Sciatic nerve (tissue), 2 donors: ENCODE measurements around the gene PHLDB2. TPM values are rescaled to one million over a fixed set of nuclear protein-coding genes. Genes with fewer than 3 reads are reported as not detected.

Experiments used
- ATAC-seq: fragments of 200-7000 bp; cut with Tn5 transposase; one replicate; pipeline ENCODE4 v1.9.1; 2020; ENCODE audit warnings: mild to moderate bottlenecking, moderate library complexity
- DNase-seq: peaks from one replicate; pipeline ENCODE4 v3.0.0-alpha.2; 2020; ENCODE audit warnings: low spot score
- intact Hi-C: fragments of 100-400 bp; cut with DNase I; formaldehyde crosslinking; loops from one replicate; pipeline ENCODE4 v1.14.2; 2022
- total RNA-seq: library from RNA; stranded (reverse); fragmentation: NEBNext Ultra II Directional; extraction: Animal tissue kit (Norgen Biotek cat#: 25700); gene quantifications from one replicate; pipeline ENCODE4 v1.2.1, GENCODE V29; 2021
- donor health status: DM: no; HTN: no; CAD: no.
- donor health status: DM: no; HTN: no; CAD: no.

The PHLDB2 gene
- total RNA-seq, 1 donor from 2014 or later, result 150 TPM

DNA sequence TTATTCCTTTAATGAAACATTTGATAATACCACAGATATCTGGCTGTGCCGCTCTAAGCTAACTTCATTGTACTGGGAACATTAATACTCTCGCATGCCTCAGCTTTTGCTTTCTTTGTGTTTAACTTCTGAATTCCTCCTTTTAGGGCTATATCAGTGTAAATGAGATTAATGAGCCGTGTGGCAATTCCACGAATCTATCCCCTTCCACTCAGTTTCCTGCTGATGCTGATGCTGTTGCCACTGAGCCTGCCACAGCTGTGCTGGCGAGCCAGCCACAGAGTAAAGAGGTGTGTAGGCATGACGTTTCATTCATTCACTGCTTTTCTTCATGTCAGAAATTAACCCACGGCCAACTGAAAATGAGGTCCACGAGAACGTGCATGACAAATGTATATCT lies 89.7 kb downstream of the PHLDB2 start:
- no peak for DNase-seq
- no peak for ATAC-seq
- intact Hi-C loops, result no loop called here

DNA sequence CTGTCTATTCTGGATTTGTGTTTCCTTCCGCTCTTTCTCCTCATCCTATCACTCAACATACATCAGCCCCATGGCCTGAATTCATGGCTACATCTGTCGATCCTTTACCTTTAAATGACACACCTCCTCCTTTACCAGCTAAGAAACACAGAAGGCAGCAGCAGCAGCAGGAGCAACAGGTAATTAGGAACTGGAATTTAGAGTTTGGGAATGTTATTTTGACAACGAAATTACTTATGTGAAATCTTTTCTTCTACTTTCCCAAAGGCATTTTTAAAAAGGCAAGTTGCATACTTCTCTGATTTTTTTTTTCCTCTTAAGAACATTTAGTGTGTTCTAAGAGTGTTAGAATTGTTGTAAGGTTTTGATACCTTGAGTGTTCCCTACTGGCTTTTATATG lies 90.6 kb downstream of the PHLDB2 start:
- ATAC-seq (no peak), DNase-seq (no peak)
- intact Hi-C loops, result no loop called here

DNA sequence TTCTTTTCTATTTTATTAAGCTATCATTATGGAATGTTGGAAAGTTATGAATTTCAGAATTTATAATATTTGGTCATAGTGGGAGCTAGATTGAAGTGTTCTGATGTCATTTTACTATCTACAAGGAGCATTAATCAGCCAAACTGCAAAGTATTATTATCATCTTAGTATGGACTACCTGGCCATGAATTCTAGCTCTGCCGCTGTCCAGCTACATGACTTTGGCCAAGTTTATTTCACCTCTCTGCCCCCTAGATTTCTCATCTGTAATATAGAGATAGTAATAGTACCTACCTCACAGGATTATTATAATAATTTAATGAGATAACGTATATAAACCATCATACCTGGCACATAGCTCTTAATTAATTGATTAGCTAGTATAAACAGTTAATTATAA lies 92.0 kb downstream of the PHLDB2 start:
- DNase-seq, result no peak
- ATAC-seq, result no peak
- intact Hi-C loops, result no loop called here

DNA sequence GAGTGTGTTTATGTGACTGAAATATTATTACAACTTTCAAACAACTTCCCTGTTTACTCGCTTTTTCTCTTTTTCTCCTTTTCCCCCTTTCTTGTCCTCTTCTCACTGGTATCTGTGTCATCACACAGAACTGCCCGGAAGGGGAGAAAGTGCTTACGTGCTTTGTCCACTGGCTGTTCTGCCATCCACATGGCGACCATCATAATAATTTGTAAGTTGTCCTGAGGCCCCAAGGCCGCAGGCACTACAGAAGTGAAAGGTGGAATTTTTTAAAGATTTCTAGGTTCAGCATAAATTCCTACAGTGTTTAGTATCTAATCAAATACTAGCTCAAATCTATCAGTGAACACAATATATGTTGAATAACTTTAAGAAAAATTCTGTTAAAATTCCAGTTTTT lies 93.0 kb downstream of the PHLDB2 start:
- intact Hi-C loops, result no loop called here
- ATAC-seq (no peak), DNase-seq (no peak)

DNA sequence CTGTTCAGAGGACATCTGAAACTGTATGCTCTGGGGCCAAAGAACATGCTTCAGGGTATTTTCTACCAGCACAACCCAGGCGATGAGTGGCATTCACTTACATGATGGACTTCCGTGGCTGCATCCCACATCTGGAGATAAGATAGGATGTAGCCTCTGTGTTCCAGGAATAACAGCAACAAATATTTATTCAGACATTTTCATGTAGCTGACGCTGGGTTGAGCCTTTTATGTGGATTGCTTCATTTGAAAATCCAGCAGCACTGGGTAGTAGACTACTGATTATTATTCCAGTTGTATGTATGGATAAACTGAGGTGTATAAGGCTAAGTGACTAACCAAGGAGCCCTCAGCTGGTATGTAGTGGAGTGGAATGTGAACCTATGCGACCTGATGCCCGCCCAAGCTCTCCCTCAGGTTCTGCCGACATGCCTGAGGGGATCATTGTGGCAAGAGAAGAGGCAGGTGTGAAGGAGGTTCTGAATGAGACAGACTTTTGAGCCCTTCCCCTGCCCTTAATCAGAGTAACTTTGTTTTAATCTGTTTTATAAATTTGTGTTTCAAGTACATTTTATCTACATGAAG lies 93.9 kb downstream of the PHLDB2 start:
- intact Hi-C loops, result no loop called here
- ATAC-seq, result no peak
- no peak for DNase-seq

DNA sequence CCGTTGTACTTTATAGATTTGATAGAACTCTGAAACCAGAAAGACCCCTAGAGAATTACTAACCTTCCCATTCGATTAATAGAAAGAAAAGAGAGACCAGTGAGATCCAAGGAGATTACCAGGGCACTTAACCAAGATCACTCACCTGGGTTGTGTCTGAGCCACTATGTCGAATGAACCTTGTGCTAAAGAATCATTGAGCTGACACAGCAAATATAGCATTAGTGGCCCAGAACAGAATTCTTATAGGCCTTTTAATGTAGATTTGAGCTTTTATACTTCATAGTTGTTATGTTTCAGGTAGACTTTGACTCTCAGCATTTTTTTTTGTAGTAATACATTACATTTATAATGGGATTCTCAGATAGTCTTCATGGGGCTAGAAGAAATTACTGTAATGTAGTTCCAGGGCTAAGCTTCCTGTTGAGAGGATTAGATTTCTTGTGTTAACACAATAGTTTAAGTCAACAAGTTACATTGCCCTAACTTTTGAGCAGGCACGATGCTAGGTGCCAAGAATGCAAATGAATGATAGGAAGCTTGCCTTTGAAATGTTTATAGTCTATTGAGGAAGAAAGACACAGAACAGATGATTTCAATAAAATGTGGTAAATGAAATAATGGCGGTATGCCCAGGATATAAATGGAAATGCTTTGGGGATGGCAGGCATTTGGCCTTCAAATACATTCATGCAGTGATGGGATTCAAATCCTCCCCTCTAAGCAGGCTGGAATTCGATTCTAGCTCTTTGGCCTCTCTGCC lies 95.3 kb downstream of the PHLDB2 start:
- no peak for DNase-seq
- no peak for ATAC-seq
- intact Hi-C loops, result no loop called here

DNA sequence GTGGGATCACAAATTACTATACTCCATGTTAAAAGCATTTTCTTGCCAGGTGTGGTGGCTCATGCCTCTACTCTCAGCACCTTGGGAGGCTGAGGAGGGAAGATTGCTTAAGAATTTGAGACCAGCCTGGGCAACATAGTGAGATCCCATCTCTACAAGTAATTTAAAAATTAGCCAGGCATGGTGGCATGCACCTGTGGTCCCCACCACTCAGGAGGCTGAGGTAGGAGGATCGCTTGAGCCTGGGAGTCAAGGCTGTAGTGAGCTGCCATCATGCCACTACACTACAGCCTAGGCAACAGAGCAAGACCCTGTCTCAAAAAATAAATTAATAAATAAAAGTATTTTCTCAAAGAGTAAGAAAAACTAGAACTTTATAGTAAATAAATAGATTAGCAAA lies 96.8 kb downstream of the PHLDB2 start:
- intact Hi-C loops, result no loop called here
- ATAC-seq (no peak), DNase-seq (no peak)

DNA sequence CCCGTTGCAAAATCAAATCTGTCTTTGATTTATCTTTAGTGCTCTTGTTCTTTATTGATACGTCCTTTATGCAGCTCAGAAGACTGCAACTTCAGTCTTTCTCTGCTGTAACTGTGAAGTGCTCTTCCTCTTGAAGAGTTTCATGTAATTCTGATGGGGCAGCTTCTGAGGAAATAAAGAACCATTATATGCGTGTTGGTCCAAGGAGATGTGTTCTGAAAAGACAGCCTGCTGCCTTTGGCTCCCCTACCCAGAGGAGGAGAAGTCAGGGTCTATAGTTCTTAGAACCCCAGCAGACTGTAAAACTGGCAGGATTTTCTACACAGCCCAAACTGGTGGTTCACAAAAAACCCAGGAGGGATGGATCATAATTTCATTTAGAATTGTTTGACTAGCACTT lies 97.4 kb downstream of the PHLDB2 start:
- intact Hi-C loops, result no loop called here
- peak; percentile 30 for ATAC-seq
- DNase-seq, result no peak

DNA sequence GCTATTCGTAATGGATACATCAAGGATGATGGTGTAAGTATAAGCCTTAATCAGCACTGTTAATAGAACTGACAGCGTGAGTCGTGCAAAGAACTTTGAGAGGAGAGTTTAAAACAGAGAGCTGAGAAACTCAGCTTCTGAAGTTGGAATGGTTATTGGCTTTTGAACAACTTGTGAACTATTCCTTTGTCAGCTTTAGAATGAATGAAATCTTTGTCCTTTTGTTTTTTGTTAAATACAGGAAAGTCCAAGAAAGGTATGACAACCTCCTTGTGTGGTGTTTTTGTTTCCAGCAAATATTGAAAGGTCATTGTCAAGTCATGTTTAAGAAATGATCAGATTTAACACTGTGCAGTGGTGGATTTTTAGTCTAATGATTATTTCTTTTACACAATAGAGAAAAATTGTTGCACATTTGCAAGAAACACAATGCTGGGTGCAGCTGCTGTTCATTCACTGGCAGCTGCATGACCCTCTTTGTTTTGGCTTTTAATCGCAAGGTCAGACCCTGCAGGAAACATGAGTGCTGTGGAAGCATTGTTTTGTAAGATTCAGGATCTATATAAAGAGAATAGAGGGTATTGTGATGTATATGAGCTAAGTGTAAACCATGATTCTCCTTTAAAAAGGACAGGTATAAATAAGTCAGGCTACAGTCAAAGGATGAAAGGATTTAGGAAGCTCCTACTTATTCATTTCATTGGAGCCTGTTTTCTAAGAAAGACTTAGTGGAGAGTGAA lies 98.1 kb downstream of the PHLDB2 start:
- intact Hi-C loops, result no loop called here
- DNase-seq, result no peak

DNA sequence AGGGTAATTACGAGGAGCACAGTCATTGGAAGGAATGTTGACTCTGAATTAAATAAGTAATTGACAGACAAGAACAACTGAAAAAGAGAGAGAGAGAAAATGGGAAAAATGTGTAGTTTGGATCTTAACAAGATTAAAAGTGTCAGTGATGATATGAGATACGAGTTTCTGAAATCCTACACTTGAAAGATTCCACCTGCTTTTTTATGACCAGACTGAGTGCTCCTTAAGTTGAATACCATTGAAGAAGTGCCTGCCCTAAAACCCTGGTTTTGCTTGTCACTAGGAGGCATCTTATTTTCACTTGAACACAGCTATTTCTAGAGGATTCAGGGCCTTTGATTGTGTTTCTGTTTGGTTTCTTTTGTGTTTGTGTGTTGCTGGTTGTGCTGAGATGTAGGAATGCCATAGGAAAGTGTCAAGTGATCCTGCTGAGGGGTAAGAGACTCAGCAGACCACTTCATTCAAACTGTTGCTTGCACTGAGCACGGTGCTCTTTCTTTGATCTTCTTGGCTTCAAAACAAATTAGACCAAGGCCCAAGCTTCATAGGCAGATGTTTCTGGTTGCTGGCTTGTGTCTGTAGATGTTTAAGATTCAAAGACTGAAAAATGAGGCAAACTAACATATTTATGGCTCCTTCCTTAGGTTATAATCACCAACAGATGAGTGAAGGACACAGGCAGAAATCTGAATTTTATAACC lies 102.5 kb downstream of the PHLDB2 start:
- DNase-seq, result no peak
- intact Hi-C loops, result loop anchor here (10.0 kb wide), 1 partner anchor 97 kb away; no protein-coding TSS in a partner anchor
- no peak for ATAC-seq

More for the DNA sequence above, 98.1 kb downstream of the PHLDB2 start:
- no peak for ATAC-seq

DNA sequence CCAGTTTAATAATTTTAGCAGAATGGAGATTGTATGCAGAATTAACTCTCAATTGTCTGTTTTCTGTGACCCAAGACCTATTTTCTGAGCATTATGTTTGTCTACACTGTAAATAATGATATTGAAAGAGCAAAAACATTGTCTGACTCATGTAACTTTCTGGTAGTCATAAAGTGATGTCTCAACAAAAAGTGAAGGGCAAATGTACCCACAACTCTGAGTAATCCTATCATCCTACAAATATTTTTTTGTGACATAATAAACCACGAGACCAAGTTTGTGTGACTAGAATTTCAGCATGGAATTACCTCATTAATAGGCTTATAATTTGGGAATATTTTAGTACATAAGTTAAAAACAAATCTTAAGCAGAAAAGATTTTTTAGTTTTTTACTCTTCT lies 104.4 kb downstream of the PHLDB2 start:
- no peak for DNase-seq
- no peak for ATAC-seq
- intact Hi-C loops, result loop anchor here (10.0 kb wide), 1 partner anchor 99 kb away; no protein-coding TSS in a partner anchor

DNA sequence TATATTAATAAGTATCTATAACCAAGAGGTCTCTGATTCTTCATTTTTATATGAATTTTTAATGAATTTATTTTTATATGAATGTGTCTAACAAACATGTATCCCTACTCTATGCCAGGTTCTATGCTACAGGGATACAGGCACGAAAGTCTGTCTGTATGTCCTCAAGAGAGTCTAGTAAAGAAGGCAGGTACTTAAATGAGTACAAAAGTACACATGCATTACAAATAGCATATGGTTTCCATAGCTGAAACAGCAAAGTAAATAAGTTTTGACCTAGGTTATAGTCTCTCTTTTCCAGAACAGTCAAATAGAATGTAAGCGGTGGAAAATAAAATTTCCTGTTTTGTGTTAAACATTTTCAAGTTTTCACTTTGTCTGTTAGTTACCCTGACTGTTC lies 106.4 kb downstream of the PHLDB2 start:
- DNase-seq (no peak), ATAC-seq (no peak)
- intact Hi-C loops, result loop anchor here (10.0 kb wide), 1 partner anchor 101 kb away; no protein-coding TSS in a partner anchor

DNA sequence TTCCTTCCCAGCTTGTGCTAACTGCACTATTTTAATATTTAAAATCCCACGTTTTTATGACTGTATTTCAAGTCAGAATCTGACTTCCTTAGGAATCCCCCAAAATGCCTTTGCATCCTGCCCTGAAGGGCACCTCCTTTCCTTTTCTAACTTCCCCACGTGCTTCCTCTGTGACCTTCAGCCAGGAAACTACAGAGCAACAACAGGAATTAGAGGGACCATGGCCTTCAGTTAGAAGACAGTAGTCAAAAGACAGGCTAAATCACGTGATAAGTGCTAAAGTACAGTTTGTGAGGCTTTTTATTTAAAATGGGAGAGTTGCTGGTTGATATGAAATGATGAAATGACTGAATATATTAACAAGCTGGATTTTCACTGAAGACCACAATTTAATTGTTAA lies 108.0 kb downstream of the PHLDB2 start:
- intact Hi-C loops, result loop anchor here (2.0 to 10.0 kb wide), 2 partner anchors 102 to 250 kb away; no protein-coding TSS in a partner anchor
- no peak for ATAC-seq
- DNase-seq, result no peak

DNA sequence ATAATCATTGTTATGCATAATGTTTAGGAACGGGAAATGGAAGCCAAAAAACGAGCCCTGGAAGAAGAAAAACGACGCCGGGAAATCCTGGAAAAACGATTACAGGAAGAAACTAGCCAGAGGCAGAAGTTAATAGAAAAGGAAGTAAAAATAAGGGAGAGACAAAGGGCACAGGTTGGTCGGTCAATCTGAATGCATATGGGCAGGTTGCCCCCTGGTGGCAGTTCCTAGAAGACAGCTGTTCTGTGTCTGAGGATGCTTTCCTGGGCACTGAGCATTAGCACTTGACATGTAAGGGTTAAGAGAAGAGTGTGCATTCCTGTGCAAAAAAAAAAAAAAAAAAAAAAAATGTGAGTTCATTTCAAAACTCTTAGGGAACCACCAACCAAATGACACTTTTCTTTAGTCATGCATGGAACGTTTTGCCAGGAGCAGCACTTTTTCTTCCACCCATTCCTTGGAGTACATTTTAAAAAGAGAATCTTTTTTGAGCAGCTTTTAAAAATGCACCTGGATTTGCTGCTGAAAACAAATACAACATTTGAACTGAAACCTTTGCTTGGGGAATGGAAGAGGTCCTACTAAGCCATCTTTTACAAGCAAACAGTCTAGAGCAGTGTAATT lies 108.7 kb downstream of the PHLDB2 start:
- ATAC-seq (peak; percentile 90), DNase-seq (peak; percentile 93)
- intact Hi-C loops, result loop anchor here (2.0 to 10.0 kb wide), 2 partner anchors 103 to 251 kb away; no protein-coding TSS in a partner anchor

DNA sequence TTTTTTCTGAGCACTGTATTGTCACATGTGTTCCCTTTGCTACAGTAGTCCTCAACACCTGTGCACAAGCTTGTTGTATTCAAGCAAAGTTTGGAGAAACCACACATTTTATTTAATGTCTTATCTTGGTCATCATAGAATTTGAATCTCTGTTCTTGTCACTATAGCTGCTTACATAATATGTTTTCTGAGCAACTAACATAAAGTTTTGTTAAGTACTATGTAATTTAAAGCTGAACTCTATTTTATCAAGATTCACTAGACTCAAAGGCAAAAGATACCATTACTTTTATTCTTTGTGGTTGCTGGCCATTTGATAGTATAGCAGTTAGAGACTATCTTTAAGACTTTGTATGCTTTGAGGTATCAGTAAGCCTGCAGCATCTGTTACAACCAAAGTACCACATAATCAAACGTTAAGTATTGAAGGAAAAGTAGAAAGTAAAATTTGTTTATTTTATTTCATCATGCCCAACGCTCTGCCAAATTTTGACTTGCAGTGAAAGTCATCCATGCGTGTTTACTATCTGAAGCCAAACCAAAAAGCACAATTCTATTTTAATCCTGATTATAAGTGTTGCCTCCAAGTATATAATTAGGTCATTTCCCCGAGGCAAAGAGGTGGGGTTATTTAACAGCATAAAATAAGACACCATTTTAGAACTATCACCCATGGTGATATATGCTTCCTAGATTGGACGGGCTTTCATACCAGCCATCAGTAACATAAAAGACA lies 109.4 kb downstream of the PHLDB2 start:
- intact Hi-C loops, result loop anchor here (10.0 kb wide), 1 partner anchor 104 kb away; no protein-coding TSS in a partner anchor
- peak; percentile 16 for ATAC-seq

DNA sequence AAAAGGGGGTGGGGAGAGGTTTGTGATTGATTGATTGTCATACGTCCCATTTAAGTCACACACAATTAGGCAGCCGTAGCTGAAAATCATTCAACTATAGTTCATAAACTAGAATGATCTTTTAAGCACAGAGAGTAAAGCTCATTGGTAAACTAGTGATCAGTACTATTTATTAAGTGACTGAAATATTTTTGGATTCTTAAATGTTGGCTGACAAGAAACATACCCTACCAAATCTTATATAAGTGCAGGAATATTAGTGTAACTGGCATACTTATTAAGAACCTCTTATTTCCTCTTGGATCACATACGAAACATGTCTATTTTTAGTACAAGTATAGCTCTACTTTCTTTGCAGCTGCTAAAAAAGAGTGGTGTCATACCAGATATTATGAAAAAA lies 111.3 kb downstream of the PHLDB2 start:
- DNase-seq (no peak), ATAC-seq (no peak)
- intact Hi-C loops, result no loop called here

More for the DNA sequence above, 109.4 kb downstream of the PHLDB2 start:
- no peak for DNase-seq

DNA sequence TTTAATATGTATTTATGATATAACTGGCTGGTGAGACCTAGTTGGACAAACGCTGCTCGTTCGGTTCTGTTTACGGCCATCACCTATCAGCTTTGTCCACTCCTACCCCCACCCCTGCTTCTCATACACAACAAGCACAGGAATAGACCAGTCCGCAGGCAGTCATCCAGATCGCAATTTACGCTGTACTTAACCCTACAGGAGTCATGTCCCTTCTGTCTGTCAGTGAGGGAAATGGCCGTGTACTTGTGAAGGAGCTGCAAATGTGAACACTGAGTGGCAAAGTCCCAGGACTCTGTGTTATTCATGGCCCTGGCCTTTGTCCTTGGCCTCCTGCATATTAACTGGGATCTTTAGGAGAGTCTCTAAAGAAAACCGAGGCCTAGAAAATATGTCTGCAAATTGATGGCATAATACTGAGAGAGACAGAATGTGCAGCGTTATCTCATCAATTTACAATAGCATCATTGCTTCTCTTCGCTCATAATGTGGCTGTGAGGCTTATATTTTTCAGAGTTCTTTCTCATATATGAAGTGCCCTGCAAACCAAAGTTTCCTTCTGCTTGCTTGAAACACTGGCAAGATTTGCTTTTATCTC lies 112.6 kb downstream of the PHLDB2 start:
- intact Hi-C loops, result no loop called here
- no peak for ATAC-seq
- DNase-seq, result no peak

DNA sequence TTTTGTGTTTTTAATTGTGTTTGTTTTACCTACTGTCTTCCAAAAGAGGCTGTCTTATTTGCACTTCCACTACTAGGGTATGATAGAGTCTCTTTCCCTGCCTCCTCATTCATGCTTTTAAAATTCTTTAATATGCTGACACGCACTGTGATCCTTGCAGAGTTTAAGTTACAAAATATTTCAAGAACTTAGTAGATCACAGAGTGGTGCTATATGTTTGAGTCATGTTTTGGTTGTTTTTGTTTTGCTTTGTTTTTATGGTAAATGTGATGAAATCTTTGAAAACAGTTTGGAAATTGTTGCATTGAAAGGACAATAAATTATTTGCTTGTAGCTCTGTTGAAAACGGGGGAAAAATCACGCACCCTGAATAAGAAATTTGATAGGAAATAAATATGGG lies 113.8 kb downstream of the PHLDB2 start:
- intact Hi-C loops, result no loop called here
- DNase-seq (no peak), ATAC-seq (no peak)
